ENCODE measurements around the gene COPS8. TPM values are rescaled to one million over a fixed set of nuclear protein-coding genes. Genes with fewer than 3 reads are reported as not detected.

The COPS8 gene
- 54.5 to 59.8 TPM (median 59.7 TPM) in 3 replicates for total RNA-seq

GRCh38 chr2:237085248-237086221, at the start of gene COPS8:
Gene COPS8, plus strand, starts transcription at chr2:237085889. Its CDS starts 76 bp downstream, at chr2:237085965.
- peak within 1 kb of the TSS; percentile 100 for H3K4me3 Mint-ChIP-seq

DNA sequence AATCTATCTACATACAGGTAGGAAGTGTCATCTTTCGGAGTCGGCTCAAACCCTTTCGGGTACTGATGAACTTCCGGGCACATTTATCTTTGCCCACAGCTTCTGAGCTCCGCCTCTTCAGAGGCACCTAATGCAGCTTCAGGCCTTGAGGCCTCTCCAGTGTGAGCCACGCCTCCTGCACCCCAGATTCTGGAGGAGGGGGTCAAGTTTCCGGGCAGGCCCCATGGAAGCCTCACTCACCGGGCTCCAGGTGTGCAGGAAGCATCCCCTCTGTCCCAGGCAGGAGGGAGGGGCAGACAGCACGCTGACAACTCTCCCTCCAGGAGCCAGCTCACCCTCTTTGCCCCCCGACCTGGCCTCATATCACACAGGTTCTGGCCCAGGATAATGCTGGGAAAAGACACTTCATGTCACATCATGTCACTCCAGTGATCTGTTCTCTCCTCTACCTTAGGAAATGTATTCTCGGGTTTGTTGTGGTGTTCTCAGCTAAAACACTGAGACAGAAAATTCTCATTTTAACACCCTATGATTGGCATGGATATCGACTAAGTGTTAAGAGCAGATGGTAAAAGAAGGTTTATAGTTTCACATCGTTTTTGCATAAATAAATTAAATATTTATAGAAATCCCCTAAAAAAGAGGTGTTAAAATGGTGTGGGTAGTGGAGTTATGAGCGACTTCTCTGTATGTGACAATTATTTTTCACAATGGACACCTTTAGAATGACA, 46.2 kb upstream of the COPS8 start:
- H3K36me3 Mint-ChIP-seq = no peaks in the 10 kb centered on the region
- TF ChIP-seq, protein P1, sequence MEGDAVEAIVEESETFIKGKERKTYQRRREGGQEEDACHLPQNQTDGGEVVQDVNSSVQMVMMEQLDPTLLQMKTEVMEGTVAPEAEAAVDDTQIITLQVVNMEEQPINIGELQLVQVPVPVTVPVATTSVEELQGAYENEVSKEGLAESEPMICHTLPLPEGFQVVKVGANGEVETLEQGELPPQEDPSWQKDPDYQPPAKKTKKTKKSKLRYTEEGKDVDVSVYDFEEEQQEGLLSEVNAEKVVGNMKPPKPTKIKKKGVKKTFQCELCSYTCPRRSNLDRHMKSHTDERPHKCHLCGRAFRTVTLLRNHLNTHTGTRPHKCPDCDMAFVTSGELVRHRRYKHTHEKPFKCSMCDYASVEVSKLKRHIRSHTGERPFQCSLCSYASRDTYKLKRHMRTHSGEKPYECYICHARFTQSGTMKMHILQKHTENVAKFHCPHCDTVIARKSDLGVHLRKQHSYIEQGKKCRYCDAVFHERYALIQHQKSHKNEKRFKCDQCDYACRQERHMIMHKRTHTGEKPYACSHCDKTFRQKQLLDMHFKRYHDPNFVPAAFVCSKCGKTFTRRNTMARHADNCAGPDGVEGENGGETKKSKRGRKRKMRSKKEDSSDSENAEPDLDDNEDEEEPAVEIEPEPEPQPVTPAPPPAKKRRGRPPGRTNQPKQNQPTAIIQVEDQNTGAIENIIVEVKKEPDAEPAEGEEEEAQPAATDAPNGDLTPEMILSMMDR (IDR thresholded peaks at IDR 0.05; ENCODE audit: unreplicated experiment) = no peak

More at GRCh38 chr2:237085248-237086221, at the start of gene COPS8:
- peaks cover 8% of the 10 kb centered on the region for H3K36me3 Mint-ChIP-seq
- H3K9me3 Mint-ChIP-seq = peaks cover 3% of the 10 kb centered on the region
- DNase-seq (ENCODE audit: low spot score in 2 of 2, unreplicated experiment in 2 of 2) = peak; percentile 86 to 92
- TF ChIP-seq, protein P1 (IDR thresholded peaks at IDR 0.05; ENCODE audit: unreplicated experiment) = no peak
- H3K4me1 Mint-ChIP-seq = peaks cover 24% of the 10 kb centered on the region
- no peaks in the 10 kb centered on the region for H3K27me3 Mint-ChIP-seq (ENCODE audit: low read depth)
- peak within 1 kb of the TSS; percentile 100 for H3K27ac Mint-ChIP-seq

GRCh38 chr2:237041231-237041630, 44.5 kb upstream of the COPS8 start:
- no peaks in the 10 kb centered on the region for H3K27me3 Mint-ChIP-seq (ENCODE audit: low read depth)
- H3K4me3 Mint-ChIP-seq = no peak overlapping the region
- TF ChIP-seq, protein P1 (IDR thresholded peaks at IDR 0.05; ENCODE audit: unreplicated experiment) = no peak
- DNase-seq (ENCODE audit: low spot score in 2 of 2, unreplicated experiment in 2 of 2) = no peak
- peaks cover 41% of the 10 kb centered on the region for H3K4me1 Mint-ChIP-seq
- H3K27ac Mint-ChIP-seq = no peak overlapping the region
- H3K36me3 Mint-ChIP-seq = no peaks in the 10 kb centered on the region
- H3K9me3 Mint-ChIP-seq = no peaks in the 10 kb centered on the region

More for the DNA sequence above, 46.2 kb upstream of the COPS8 start:
- Mint-ChIP-seq H3K27me3 (ENCODE audit: low read depth) (no peaks in the 10 kb centered on the region), H3K4me3 (no peak overlapping the region), H3K9me3 (no peaks in the 10 kb centered on the region), H3K4me1 (peaks cover 38% of the 10 kb centered on the region), H3K27ac (no peak overlapping the region)
- no peak for DNase-seq (ENCODE audit: low spot score in 2 of 2, unreplicated experiment in 2 of 2)

- TF ChIP-seq, protein P1 (IDR thresholded peaks at IDR 0.05; ENCODE audit: unreplicated experiment) = no peak
- DNase-seq (ENCODE audit: low spot score in 2 of 2, unreplicated experiment in 2 of 2) = no peak
These were observed 43.6 kb upstream of the COPS8 start for GRCh38 chr2:237042101-237042500.

GRCh38 chr2:237043866-237044265, 41.8 kb upstream of the COPS8 start:
- TF ChIP-seq, protein P1 (IDR thresholded peaks at IDR 0.05; ENCODE audit: unreplicated experiment) = no peak

More at GRCh38 chr2:237042101-237042500, 43.6 kb upstream of the COPS8 start:
- Mint-ChIP-seq H3K4me1 (peaks cover 41% of the 10 kb centered on the region), H3K27ac (peak overlapping the region; percentile 84), H3K36me3 (peaks cover 1% of the 10 kb centered on the region), H3K9me3 (peaks cover 2% of the 10 kb centered on the region), H3K4me3 (no peak overlapping the region), H3K27me3 (ENCODE audit: low read depth) (no peaks in the 10 kb centered on the region)

More at GRCh38 chr2:237043866-237044265, 41.8 kb upstream of the COPS8 start:
- Mint-ChIP-seq H3K36me3 (peaks cover 13% of the 10 kb centered on the region), H3K4me3 (no peak overlapping the region), H3K9me3 (peaks cover 19% of the 10 kb centered on the region), H3K4me1 (peaks cover 30% of the 10 kb centered on the region), H3K27me3 (ENCODE audit: low read depth) (no peaks in the 10 kb centered on the region), H3K27ac (no peak overlapping the region)
- no peak for DNase-seq (ENCODE audit: low spot score in 2 of 2, unreplicated experiment in 2 of 2)

Data from mesothelial cell of epicardium (in vitro differentiated cells).